Ishikawa (cell line): Measurements from ENCODE around the gene EPN2.

ENCODE experiments used
- CEBPB ChIP-seq: IDR thresholded peaks from 2 replicates; pipeline ENCODE4 v1.6.1; 2012
- CREB1 ChIP-seq: IDR thresholded peaks from 2 replicates; pipeline ENCODE4 v1.6.1; 2012; ENCODE audit warnings: low read depth
- EGR1 ChIP-seq: IDR thresholded peaks from 2 replicates; pipeline ENCODE4 v1.6.1; 2012
- EP300 ChIP-seq: IDR thresholded peaks from 2 replicates; pipeline ENCODE4 v1.6.1; 2012; ENCODE audit warnings: borderline replicate concordance
- MAX ChIP-seq: IDR thresholded peaks from 2 replicates; pipeline ENCODE4 v1.6.1; 2012
- REST ChIP-seq: IDR thresholded peaks from 2 replicates; pipeline ENCODE4 v1.6.1; 2012; ENCODE audit warnings: low read depth, mild to moderate bottlenecking
- USF1 ChIP-seq: IDR thresholded peaks from 2 replicates; pipeline ENCODE4 v1.6.1; 2012

GRCh38 chr17:19372011-19372370 is 134.8 kb downstream of the EPN2 start:
- no peak for TF ChIP-seq USF1
- no peak for TF ChIP-seq MAX
- no peak for TF ChIP-seq CREB1
- no peak for TF ChIP-seq REST
- no peak for TF ChIP-seq CEBPB
- no peak for TF ChIP-seq EGR1
- TF ChIP-seq EP300 = no peak
